Testis (tissue), 3 donors: ENCODE data around the gene PISD. TPM values are rescaled to one million over a fixed set of nuclear protein-coding genes. Genes with fewer than 3 reads are reported as not detected.

Experiments used
- DNase-seq: peaks from one replicate; pipeline ENCODE4 v3.0.0-alpha.2; 2019
- H3K27ac ChIP-seq, 2 donors: fragments of 200-600 bp; sonication (generic); one replicate each; pipeline ENCODE4 v1.5.1; 2019
- H3K27me3 ChIP-seq: fragments of 200-600 bp; sonication (generic); one replicate; pipeline ENCODE4 v1.5.1; 2019
- H3K36me3 ChIP-seq: fragments of 200-600 bp; sonication (generic); one replicate; pipeline ENCODE4 v1.5.1; 2017; ENCODE audit warnings: low read depth; ENCODE audit errors: missing control alignments
- H3K4me1 ChIP-seq: fragments of 200-600 bp; sonication (generic); one replicate; pipeline ENCODE4 v1.5.1; 2019
- H3K4me3 ChIP-seq, 2 donors: fragments of 200-600 bp; sonication (generic); one replicate each; pipeline ENCODE4 v1.5.1; 2017 to 2019
- H3K9me3 ChIP-seq: fragments of 200-600 bp; sonication (generic); one replicate; pipeline ENCODE4 v1.5.1; 2017
- POLR2A ChIP-seq: fragments of 450-650 bp; IDR thresholded peaks from one replicate; pipeline ENCODE4 v1.6.1; 2017; ENCODE audit warnings: antibody characterized with exemption, mild to moderate bottlenecking, moderate library complexity
- WGBS, 2 donors: methylation state at CpG; one replicate each; pipeline ENCODE4 v1.1.5; 2018; 5-methylcytosine and 5-hydroxymethylcytosine counted together
- intact Hi-C: fragments of 100-400 bp; cut with DNase I; formaldehyde crosslinking; loops from one replicate; pipeline ENCODE4 v1.15.1; 2023; ENCODE audit warnings: low total_unique reads
- polyA plus RNA-seq: library from polyadenylated mRNA; stranded (reverse); fragments of 350-450 nt; fragmentation: Illumina TruSeq; extraction: RNeasy Lipid Tissue Mini Kit (QIAGEN cat#74804); gene quantifications from one replicate; pipeline ENCODE4 v1.2.3, GENCODE V29; 2014; ENCODE audit warnings: low read depth, low replicate concordance; ENCODE audit not compliant: insufficient read depth
- total RNA-seq, 2 donors: library from RNA; depleted of rRNA; stranded (reverse); fragments of >200 nt; gene quantifications; one replicate each; pipeline ENCODE4 v1.2.3, GENCODE V29; 2016
- TF ChIP-seq, protein P1 (sequence below), 3 experiments: fragments of 450-650 bp in 2 of 3; fragments of 200-600 bp in 1 of 3; sonication (generic) in 1 of 3; IDR thresholded peaks; one replicate each; pipeline ENCODE4 v1.5.1; 2016 to 2019; ENCODE audit warnings: antibody characterized with exemption in 3 of 3, mild to moderate bottlenecking in 2 of 3, moderate library complexity in 1 of 3

The PISD gene
- total and polyA plus RNA-seq, 3 donors from 2014 or later: 93.5 to 126 (median 120) TPM

DNA sequence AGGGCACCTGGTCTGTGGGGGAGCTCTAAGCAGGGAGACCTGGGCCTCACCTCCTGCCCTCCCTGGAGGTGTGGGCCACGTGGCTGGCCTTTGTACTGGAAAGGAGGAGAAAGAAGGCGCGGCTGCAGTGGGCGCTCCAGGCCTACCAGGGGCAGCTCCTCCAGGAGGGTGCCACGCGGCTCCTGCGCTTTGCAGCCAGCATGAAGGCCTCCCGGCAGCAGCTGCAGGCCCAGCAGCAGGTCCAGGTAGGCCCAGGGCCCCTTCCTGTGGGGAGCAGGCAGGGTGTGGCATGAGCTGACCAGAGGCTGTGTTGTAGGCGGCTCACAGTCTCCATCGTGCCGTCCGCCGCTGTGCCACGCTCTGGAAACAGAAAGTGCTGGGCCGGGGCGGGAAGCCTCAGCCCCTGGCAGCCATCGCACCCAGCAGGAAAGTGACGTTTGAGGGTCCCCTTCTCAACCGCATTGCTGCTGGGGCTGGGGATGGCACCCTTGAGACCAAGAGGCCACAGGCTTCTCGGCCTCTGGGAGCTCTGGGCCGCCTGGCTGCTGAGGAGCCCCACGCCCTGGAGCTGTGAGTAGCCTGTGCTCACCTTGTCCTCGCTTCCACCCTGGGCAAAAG lies 48.6 kb downstream of the PISD start:
- intact Hi-C loops: no loop called here
- DNase-seq: no peak
- TF ChIP-seq, protein P1, sequence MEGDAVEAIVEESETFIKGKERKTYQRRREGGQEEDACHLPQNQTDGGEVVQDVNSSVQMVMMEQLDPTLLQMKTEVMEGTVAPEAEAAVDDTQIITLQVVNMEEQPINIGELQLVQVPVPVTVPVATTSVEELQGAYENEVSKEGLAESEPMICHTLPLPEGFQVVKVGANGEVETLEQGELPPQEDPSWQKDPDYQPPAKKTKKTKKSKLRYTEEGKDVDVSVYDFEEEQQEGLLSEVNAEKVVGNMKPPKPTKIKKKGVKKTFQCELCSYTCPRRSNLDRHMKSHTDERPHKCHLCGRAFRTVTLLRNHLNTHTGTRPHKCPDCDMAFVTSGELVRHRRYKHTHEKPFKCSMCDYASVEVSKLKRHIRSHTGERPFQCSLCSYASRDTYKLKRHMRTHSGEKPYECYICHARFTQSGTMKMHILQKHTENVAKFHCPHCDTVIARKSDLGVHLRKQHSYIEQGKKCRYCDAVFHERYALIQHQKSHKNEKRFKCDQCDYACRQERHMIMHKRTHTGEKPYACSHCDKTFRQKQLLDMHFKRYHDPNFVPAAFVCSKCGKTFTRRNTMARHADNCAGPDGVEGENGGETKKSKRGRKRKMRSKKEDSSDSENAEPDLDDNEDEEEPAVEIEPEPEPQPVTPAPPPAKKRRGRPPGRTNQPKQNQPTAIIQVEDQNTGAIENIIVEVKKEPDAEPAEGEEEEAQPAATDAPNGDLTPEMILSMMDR (IDR thresholded peaks at IDR 0.05): no peak
- no peak for TF ChIP-seq POLR2A
- H3K27me3 ChIP-seq: no peaks in the 10 kb centered on the region
- no peaks in the 10 kb centered on the region for H3K9me3 ChIP-seq
- H3K4me3 ChIP-seq: no peak overlapping the region
- 88 to 92% methylated on average over 4 to 23 of the region's 23 CpGs for WGBS, 2 donors
- H3K27ac ChIP-seq: no peak overlapping the region
- peaks cover 13% of the 10 kb centered on the region for H3K4me1 ChIP-seq
- H3K36me3 ChIP-seq: no peaks in the 10 kb centered on the region

DNA sequence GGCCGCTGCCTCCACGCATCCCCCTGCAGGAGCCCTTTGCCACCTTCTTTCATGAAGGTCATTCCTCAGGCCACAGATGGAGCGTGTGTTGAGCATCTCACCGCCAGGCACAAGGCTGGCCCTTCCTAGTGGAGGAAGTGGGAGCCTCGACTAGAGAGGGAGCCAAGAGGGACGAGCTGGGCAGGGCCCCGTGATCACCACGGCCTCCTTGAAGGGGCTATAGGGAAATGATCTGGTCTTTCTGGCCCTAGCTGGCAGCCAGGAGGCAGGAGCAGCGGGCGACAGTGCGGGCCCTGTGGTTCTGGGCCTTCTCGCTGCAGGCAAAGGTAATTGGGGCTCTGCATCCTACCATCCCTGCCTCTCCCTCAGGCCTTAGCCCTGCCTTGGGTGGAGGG lies 49.1 kb downstream of the PISD start:
- Histone ChIP-seq H3K36me3 (no peaks in the 10 kb centered on the region), H3K4me3 (no peak overlapping the region), H3K27ac (no peak overlapping the region), H3K9me3 (no peaks in the 10 kb centered on the region), H3K4me1 (peaks cover 13% of the 10 kb centered on the region), H3K27me3 (no peaks in the 10 kb centered on the region)
- TF ChIP-seq POLR2A: no peak
- TF ChIP-seq, protein P1 (IDR thresholded peaks at IDR 0.05): no peak
- intact Hi-C loops: no loop called here
- no peak for DNase-seq
- WGBS, 2 donors: 87 to 88% methylated on average over 11 to 12 of the region's 12 CpGs

DNA sequence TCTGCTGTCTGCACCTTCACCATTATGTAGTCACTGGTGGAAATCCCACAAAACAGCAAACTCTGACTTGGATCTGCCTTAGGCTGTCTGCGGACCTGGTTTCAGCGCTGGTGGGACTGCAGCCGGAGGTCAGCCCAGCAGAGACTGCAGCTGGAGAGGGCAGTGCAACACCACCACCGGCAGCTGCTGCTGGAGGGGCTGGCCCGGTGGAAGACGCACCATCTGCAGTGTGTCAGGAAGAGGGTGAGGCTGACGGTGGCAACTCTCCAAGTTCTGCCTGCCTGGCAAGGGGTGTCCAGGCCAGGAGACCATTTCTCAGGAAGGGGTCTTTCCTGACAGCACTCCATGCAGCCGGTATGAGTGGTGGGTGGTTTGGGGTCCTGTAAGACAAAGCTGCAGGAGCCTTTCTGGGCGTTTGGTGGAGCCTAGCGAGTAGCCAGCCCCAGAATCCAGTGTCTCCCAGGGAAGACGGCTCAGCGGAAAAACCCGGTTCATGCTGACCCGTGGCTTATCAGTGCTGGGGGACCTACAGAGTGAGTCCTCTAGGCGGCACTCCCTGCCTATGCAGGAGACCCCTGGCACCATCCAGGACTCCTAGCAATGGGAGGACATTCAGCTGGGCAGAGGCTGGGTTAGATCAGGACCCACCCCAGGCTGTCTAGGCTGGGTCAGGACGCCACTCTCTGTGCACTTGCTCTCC lies 50.8 kb downstream of the PISD start:
- no peaks in the 10 kb centered on the region for H3K36me3 ChIP-seq
- WGBS, 2 donors: 78 to 100% methylated on average over 1 to 14 of the region's 16 CpGs
- intact Hi-C loops: no loop called here

DNA sequence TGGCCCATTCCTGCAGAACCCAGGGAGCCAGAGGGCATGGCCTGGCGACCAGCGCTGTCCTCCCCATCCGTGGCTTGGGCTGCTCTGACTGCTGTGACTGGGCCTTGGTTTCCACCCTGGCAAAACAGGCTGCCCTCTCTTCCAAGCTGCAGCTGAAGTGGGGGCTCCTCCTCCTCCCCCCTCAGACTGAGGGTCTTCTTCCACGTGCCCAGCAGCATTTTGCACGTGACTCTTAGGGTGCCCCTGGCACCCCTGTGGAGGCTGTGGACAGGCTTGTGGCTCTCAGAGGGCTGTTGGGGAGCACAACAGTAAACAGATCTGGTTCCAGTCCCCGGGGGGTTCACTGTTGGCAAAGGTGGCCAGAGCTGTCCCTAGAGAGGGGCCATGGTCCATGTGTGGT lies 51.4 kb downstream of the PISD start:
- intact Hi-C loops: no loop called here
- Histone ChIP-seq H3K27ac (no peak overlapping the region), H3K27me3 (no peaks in the 10 kb centered on the region), H3K36me3 (no peaks in the 10 kb centered on the region), H3K4me1 (peaks cover 8% of the 10 kb centered on the region), H3K4me3 (no peak overlapping the region), H3K9me3 (no peaks in the 10 kb centered on the region)
- TF ChIP-seq POLR2A: no peak
- TF ChIP-seq, protein P1 (IDR thresholded peaks at IDR 0.05): no peak
- 81 to 100% methylated on average over 3 to 6 of the region's 6 CpGs for WGBS, 2 donors
- DNase-seq: no peak

More for the DNA sequence above, 50.8 kb downstream of the PISD start:
- H3K9me3 ChIP-seq: no peaks in the 10 kb centered on the region
- TF ChIP-seq POLR2A: no peak
- H3K4me3 ChIP-seq: no peak overlapping the region
- no peak overlapping the region for H3K27ac ChIP-seq
- DNase-seq: no peak
- H3K27me3 ChIP-seq: no peaks in the 10 kb centered on the region
- H3K4me1 ChIP-seq: peaks cover 12% of the 10 kb centered on the region

DNA sequence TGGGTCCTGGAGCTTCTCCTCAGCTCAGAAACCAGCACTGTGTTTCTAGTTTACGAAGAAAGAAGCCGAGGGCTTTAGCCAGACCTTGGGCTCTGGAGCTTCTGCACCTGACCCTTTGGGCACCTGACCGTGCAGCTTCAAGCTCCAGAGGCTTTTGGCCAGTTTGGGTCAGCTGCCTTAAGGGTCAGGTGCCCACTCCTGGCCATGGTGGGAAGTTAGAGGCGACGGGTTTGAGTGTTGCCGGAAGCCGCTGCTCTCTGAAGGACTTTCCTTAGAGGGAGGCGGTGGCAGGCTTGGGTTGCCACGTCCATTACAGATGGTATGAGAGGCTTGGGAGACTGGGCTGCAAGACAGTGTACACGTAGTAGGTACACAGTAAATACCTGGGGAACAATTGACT lies 52.3 kb downstream of the PISD start:
- no peaks in the 10 kb centered on the region for H3K36me3 ChIP-seq
- intact Hi-C loops: no loop called here
- TF ChIP-seq, protein P1 (IDR thresholded peaks at IDR 0.05): no peak
- TF ChIP-seq POLR2A: no peak
- no peak overlapping the region for H3K4me3 ChIP-seq
- H3K4me1 ChIP-seq: peaks cover 4% of the 10 kb centered on the region
- no peaks in the 10 kb centered on the region for H3K27me3 ChIP-seq
- no peaks in the 10 kb centered on the region for H3K9me3 ChIP-seq
- H3K27ac ChIP-seq: no peak overlapping the region
- no peak for DNase-seq
- WGBS, 2 donors: 93 to 95% methylated on average over 9 to 10 of the region's 10 CpGs
